H1 (cell line): ENCODE data around the gene ZNF586. TPM values are rescaled to one million over a fixed set of nuclear protein-coding genes. Genes with fewer than 3 reads are reported as not detected.

Experiments
- CTCF ChIA-PET: fragments of 300-600 bp; sonication (Branson Sonifier 250); formaldehyde crosslinking; loops from one replicate; lab custom pipeline; 2021; ENCODE audit not compliant: partially characterized antibody; lab: Charles Lee
- POLR2A ChIA-PET: fragments of 300-600 bp; sonication (Branson Sonifier 250); formaldehyde crosslinking; loops from one replicate; lab custom pipeline; 2021; ENCODE audit warnings: inconsistent platforms; ENCODE audit not compliant: partially characterized antibody; lab: Charles Lee
- DNase-seq, 2 experiments: peaks; one replicate each; pipeline versions ENCODE4 v3.0.0 to v3.0.0-alpha.2; 2010 to 2022; ENCODE audit warnings: low spot score in 2 of 2, low read depth in 1 of 2, mixed read lengths in 1 of 2
- FAIRE-seq: peaks from 2 replicates; lab custom pipeline; 2011; peaks lifted over from hg19 to GRCh38; lab: Jason Lieb, UNC
- H2AFZ ChIP-seq: 2 replicates; pipeline ENCODE4 v1.8.1; 2012; ENCODE audit warnings: low read length, inconsistent platforms
- H2AK5ac ChIP-seq: 2 replicates; pipeline ENCODE4 v1.6.1; 2013; ENCODE audit warnings: low read depth, low read length
- H2BK120ac ChIP-seq: replicated peaks from 2 replicates; pipeline ENCODE3; 2013; ENCODE audit warnings: low read depth, low read length, inconsistent platforms
- H2BK12ac ChIP-seq: 2 replicates; pipeline ENCODE4 v1.6.1; 2013; ENCODE audit warnings: low read depth, low read length
- H2BK15ac ChIP-seq: 2 replicates; pipeline ENCODE4 v1.6.1; 2013; ENCODE audit warnings: low read length
- H2BK20ac ChIP-seq: 2 replicates; pipeline ENCODE4 v1.6.1; 2013; ENCODE audit warnings: low read length
- H2BK5ac ChIP-seq: 2 replicates; pipeline ENCODE4 v1.6.1; 2013; ENCODE audit warnings: low read depth, low read length
- H3K14ac ChIP-seq: 2 replicates; pipeline ENCODE4 v1.6.1; 2013; ENCODE audit warnings: inconsistent platforms; ENCODE audit not compliant: insufficient read length
- H3K18ac ChIP-seq: 2 replicates; pipeline ENCODE4 v1.6.1; 2013; ENCODE audit warnings: low read length; ENCODE audit errors: extremely low read depth
- H3K23ac ChIP-seq: 2 replicates; pipeline ENCODE4 v1.6.1; 2013; ENCODE audit warnings: inconsistent platforms; ENCODE audit not compliant: insufficient read length
- H3K23me2 ChIP-seq: 2 replicates; pipeline ENCODE4 v1.6.1; 2013; ENCODE audit warnings: low read depth, low read length
- H3K27ac ChIP-seq: 2 replicates; pipeline ENCODE4 v1.6.1; 2011; ENCODE audit warnings: low read depth, low read length, inconsistent platforms
- H3K27me3 ChIP-seq, 4 experiments: replicated peaks in 1 of 4; 1 replicate in 1 of 4; 2 replicates in 3 of 4; pipeline versions ENCODE4 v1.6.1 to v1.8.1; 2011 to 2013; ENCODE audit warnings: low read length in 3 of 4, mild to moderate bottlenecking in 3 of 4, inconsistent platforms in 2 of 4, mixed read lengths in 2 of 4, moderate library complexity in 1 of 4; ENCODE audit not compliant: control insufficient read depth in 3 of 4, insufficient read depth in 3 of 4; ENCODE audit errors: extremely low read depth in 1 of 4
- H3K36me3 ChIP-seq, 4 experiments: 2 replicates each; pipeline versions ENCODE4 v1.6.1 to v1.8.1; 2011 to 2013; ENCODE audit warnings: mild to moderate bottlenecking in 4 of 4, low read length in 3 of 4, moderate library complexity in 2 of 4, control low read depth in 1 of 4, inconsistent platforms in 1 of 4; ENCODE audit not compliant: insufficient read depth in 4 of 4, control insufficient read depth in 2 of 4
- H3K4ac ChIP-seq: replicated peaks from 2 replicates; pipeline ENCODE3; 2013; ENCODE audit warnings: low read length, low read depth, mixed read lengths, inconsistent platforms; ENCODE audit not compliant: insufficient read length
- H3K4me1 ChIP-seq, 4 experiments: replicated peaks in 1 of 4; 1 replicate in 1 of 4; 2 replicates in 3 of 4; pipeline versions ENCODE4 v1.6.1 to v1.8.1; 2011 to 2013; ENCODE audit warnings: low read length in 3 of 4, inconsistent platforms in 2 of 4, mixed read lengths in 1 of 4; ENCODE audit not compliant: insufficient read depth in 4 of 4, control insufficient read depth in 3 of 4
- H3K4me2 ChIP-seq, 2 experiments: 2 replicates each; pipeline versions ENCODE4 v1.6.1 to v1.8.1; 2011 to 2013; ENCODE audit warnings: low read depth in 2 of 2, low read length in 2 of 2, control low read depth in 1 of 2, inconsistent platforms in 1 of 2, mild to moderate bottlenecking in 1 of 2; ENCODE audit not compliant: insufficient read depth in 1 of 2
- H3K4me3 ChIP-seq, 4 experiments: fragments of 200-600, 300-600 bp in 1 of 4; sonication (generic), shearing (Covaris generic), sonication (Bioruptor Twin) in 1 of 4; 2 replicates each; pipeline versions ENCODE4 v1.5.1 to v1.8.1; 2011 to 2016; ENCODE audit warnings: low read length in 4 of 4, low read depth in 3 of 4, control low read depth in 2 of 4, inconsistent platforms in 2 of 4, mild to moderate bottlenecking in 2 of 4, mixed read lengths in 1 of 4, moderate library complexity in 1 of 4; ENCODE audit not compliant: insufficient read depth in 2 of 4; ENCODE audit errors: extremely low read depth in 1 of 4
- H3K56ac ChIP-seq: replicated peaks from 2 replicates; pipeline ENCODE3; 2013; ENCODE audit warnings: low read depth, mild to moderate bottlenecking, mixed read lengths, low read length, inconsistent platforms; ENCODE audit not compliant: insufficient read length
- H3K79me1 ChIP-seq: 2 replicates; pipeline ENCODE4 v1.6.1; 2013; ENCODE audit warnings: low read depth, low read length, control low read depth
- H3K79me2 ChIP-seq, 2 experiments: 2 replicates each; pipeline versions ENCODE4 v1.6.1 to v1.8.1; 2012 to 2013; ENCODE audit warnings: low read length in 2 of 2, mild to moderate bottlenecking in 2 of 2, inconsistent platforms in 1 of 2; ENCODE audit not compliant: insufficient read depth in 2 of 2, control insufficient read depth in 1 of 2
- H3K9ac ChIP-seq, 4 experiments: replicated peaks in 1 of 4; 1 replicate in 1 of 4; 2 replicates in 3 of 4; pipeline versions ENCODE4 v1.6.1 to v1.8.1; 2011 to 2013; ENCODE audit warnings: low read depth in 3 of 4, low read length in 3 of 4, control low read depth in 2 of 4, mild to moderate bottlenecking in 2 of 4, moderate library complexity in 2 of 4, inconsistent platforms in 1 of 4; ENCODE audit errors: extremely low read depth in 1 of 4
- H3K9me3 ChIP-seq, 2 experiments: 2 replicates each; pipeline versions ENCODE4 v1.6.1 to v1.8.1; 2012 to 2013; ENCODE audit warnings: mild to moderate bottlenecking in 2 of 2, moderate library complexity in 2 of 2, control low read depth in 1 of 2, inconsistent platforms in 1 of 2, low read depth in 1 of 2, low read length in 1 of 2, mixed read lengths in 1 of 2; ENCODE audit not compliant: insufficient read depth in 2 of 2
- H4K20me1 ChIP-seq, 2 experiments: replicated peaks in 1 of 2; 2 replicates each; pipeline versions ENCODE3 to v1.8.1; 2011 to 2013; ENCODE audit warnings: inconsistent platforms in 2 of 2, low read length in 2 of 2, mild to moderate bottlenecking in 1 of 2; ENCODE audit not compliant: insufficient read depth in 2 of 2, control insufficient read depth in 1 of 2
- H4K5ac ChIP-seq: 2 replicates; pipeline ENCODE4 v1.6.1; 2013; ENCODE audit warnings: low read length, low read depth, mixed read lengths, inconsistent platforms; ENCODE audit not compliant: insufficient read length
- H4K8ac ChIP-seq: 2 replicates; pipeline ENCODE4 v1.8.0; 2013; ENCODE audit warnings: mild to moderate bottlenecking, moderate library complexity, low read length, inconsistent platforms; ENCODE audit not compliant: insufficient read depth; ENCODE audit errors: extremely low read depth
- H4K91ac ChIP-seq: replicated peaks from 2 replicates; pipeline ENCODE3; 2013; ENCODE audit warnings: low read length, mixed read lengths, inconsistent platforms; ENCODE audit not compliant: insufficient read length
- HDAC6 ChIP-seq: IDR thresholded peaks from one replicate; pipeline ENCODE4 v1.7.1; 2012; ENCODE audit warnings: low read depth, mild to moderate bottlenecking, inconsistent platforms, low read length, moderate library complexity
- NRF1 ChIP-seq: IDR thresholded peaks from 2 replicates; pipeline ENCODE4 v1.6.1; 2011; ENCODE audit warnings: mild to moderate bottlenecking, low read depth, low read length, improper control_type of control experiment
- SRF ChIP-seq: IDR thresholded peaks from 2 replicates; pipeline ENCODE4 v1.6.1; 2011; ENCODE audit warnings: mild to moderate bottlenecking, low read depth, low read length, moderate library complexity
- SUZ12 ChIP-seq: fragments of 200-600 bp; sonication (generic); IDR thresholded peaks from 2 replicates; pipeline ENCODE4 v1.6.1; 2012; ENCODE audit warnings: mild to moderate bottlenecking, inconsistent platforms, low read length, moderate library complexity, mixed read lengths
- WGBS, 2 experiments: shearing (Covaris generic) in 1 of 2; methylation state at CpG; one replicate each; pipeline versions ENCODE4 v1.1.6 to v1.1.7; 2013 to 2015; ENCODE audit warnings: low lambda C conversion rate in 2 of 2, mixed read lengths in 2 of 2, inconsistent platforms in 1 of 2, low coverage in 1 of 2, missing lambda C conversion rate in 1 of 2; ENCODE audit not compliant: insufficient replicate concordance in 2 of 2, insufficient coverage in 1 of 2, insufficient read length in 1 of 2; ENCODE audit errors: extremely low coverage in 1 of 2, missing lambda C conversion rate in 1 of 2; 5-methylcytosine and 5-hydroxymethylcytosine counted together
- polyA plus RNA-seq, 7 experiments: library from polyadenylated mRNA; depleted of rRNA in 3 of 7; stranded (reverse) in 5 of 7; unstranded in 2 of 7; fragments of >200 nt in 5 of 7; fragments of 200-250 nt in 2 of 7; gene quantifications; 1 replicate in 5 of 7; 2 replicates in 1 of 7; 4 replicates in 1 of 7; pipeline versions ENCODE4 v1.2.1 to v1.2.3, GENCODE V29; 2011 to 2013; ENCODE audit warnings: missing spikeins in 2 of 7, mixed read lengths in 2 of 7
- total RNA-seq: library from RNA; stranded (reverse); fragmentation: NEBNext Ultra II Directional; extraction: Animal tissue kit (Norgen Biotek cat#: 25700); gene quantifications from 2 replicates; pipeline ENCODE4 v1.2.1, GENCODE V29; 2021

ZNF586 gene
- total and polyA plus RNA-seq, 2 of the 8 experiments (the other 6 are each of a cell fraction or from before 2014, with no cell fraction given), result 8.1 to 15.5 TPM

- H3K27me3 ChIP-seq, result no peaks in the 10 kb centered on the region
- H3K4ac ChIP-seq, result no peak overlapping the region
- no peak overlapping the region for H4K8ac ChIP-seq
- peak overlapping the region in 3 of 4 experiments; percentile 94 to 99 (median 99); a peak in 4 of 8 replicates for H3K4me3 ChIP-seq
- no peak overlapping the region for H2BK12ac ChIP-seq
- no peak overlapping the region for H3K56ac ChIP-seq
- no peaks in the 10 kb centered on the region for H3K9me3 ChIP-seq
- H3K23me2 ChIP-seq, result peaks cover 6% of the 10 kb centered on the region; the same call in 1 of the 2 replicates
- no peak overlapping the region for H3K27ac ChIP-seq
- DNase-seq (no peak), FAIRE-seq (no peak)
- peaks cover 18 to 36% (median 25%) of the 10 kb centered on the region in 4 experiments for H3K36me3 ChIP-seq
- H4K20me1 ChIP-seq, result peaks cover 0 to 13% of the 10 kb centered on the region in 2 experiments
- H2AFZ ChIP-seq, result no peak overlapping the region
- peak overlapping the region in 3 of 4 experiments; percentile 4 to 63 (median 53); a peak in 2 of 7 replicates for H3K9ac ChIP-seq
- H2BK15ac ChIP-seq, result no peak overlapping the region
- no peak overlapping the region for H4K5ac ChIP-seq
- H3K18ac ChIP-seq, result no peak overlapping the region
- H3K23ac ChIP-seq, result no peak overlapping the region
- no peak overlapping the region for H2BK20ac ChIP-seq
- H2BK120ac ChIP-seq, result no peak overlapping the region
- no peak for TF ChIP-seq HDAC6
- TF ChIP-seq NRF1, result no peak
- no peak for TF ChIP-seq SRF
- TF ChIP-seq SUZ12, result no peak
- ChIA-PET CTCF (interaction anchor here (0.9 to 2.4 kb wide), 2 partner anchors 12 to 82 kb away, joined by 3 to 6 read pairs; partner anchors contain the start of gene ZNF587B), POLR2A (interaction anchor here (1.0 to 2.2 kb wide), 4 partner anchors 10 to 114 kb away, joined by 3 to 12 read pairs (median 7); no protein-coding TSS in a partner anchor)
- peaks cover 0 to 10% (median 5%) of the 10 kb centered on the region in 4 experiments; a peak in 5 of 7 replicates for H3K4me1 ChIP-seq
- H4K91ac ChIP-seq, result no peak overlapping the region
- peak overlapping the region; percentile 74 to 98 for H3K4me2 ChIP-seq
- no peak overlapping the region for H3K14ac ChIP-seq
- no peak overlapping the region for H2BK5ac ChIP-seq
- H2AK5ac ChIP-seq, result no peak overlapping the region
- WGBS, 2 experiments, result 90% methylated on average over 3 of the region's 3 CpGs; no CpG with 5 or more reads in 1 of the 2 experiments
- peaks cover 22% of the 10 kb centered on the region for H3K79me1 ChIP-seq
- H3K79me2 ChIP-seq, result peaks cover 6 to 36% of the 10 kb centered on the region in 2 experiments
These were observed 21.4 kb upstream of the ZNF586 start for GRCh38 chr19:57748029-57748428.
